PFSK-1 (cell line): ENCODE results near the gene SBSN.

Experiments
- POLR2AphosphoS5 ChIP-seq: IDR thresholded peaks from 2 replicates; pipeline ENCODE4 v1.6.1; 2012; ENCODE audit warnings: low read depth, mild to moderate bottlenecking, control low read depth, low read length, moderate library complexity
- TAF1 ChIP-seq: IDR thresholded peaks from 2 replicates; pipeline ENCODE4 v1.6.1; 2012; ENCODE audit warnings: low read length, control low read depth, borderline replicate concordance; ENCODE audit not compliant: insufficient read depth
- TF ChIP-seq, protein P1 (sequence below), 2 experiments: IDR thresholded peaks; 2 replicates each; pipeline versions ENCODE4 v1.6.1 to v1.8.0; 2011 to 2012; ENCODE audit warnings: low read depth in 2 of 2, low read length in 2 of 2, control low read depth in 1 of 2, inconsistent platforms in 1 of 2, mild to moderate bottlenecking in 1 of 2, moderate library complexity in 1 of 2; ENCODE audit not compliant: insufficient read depth in 1 of 2

DNA sequence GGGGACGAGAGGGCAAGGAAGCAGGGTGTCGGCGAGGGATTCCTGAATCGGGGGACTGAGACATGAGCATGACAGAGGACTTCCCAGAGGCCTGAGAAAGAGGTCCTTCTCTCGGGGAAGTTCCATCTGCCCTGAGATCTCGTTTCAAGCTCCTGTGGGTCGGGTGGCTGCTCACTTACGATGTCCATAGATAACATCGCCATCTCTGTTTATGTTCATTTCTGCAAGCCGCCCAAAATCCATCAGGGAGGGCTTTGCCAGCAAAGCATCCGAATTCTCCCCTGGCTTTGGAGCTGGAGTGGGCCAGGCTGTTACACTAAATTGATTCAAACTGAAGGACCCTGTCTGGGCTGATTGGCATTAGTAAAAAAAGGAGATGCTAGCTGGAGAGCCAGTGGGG is 20.6 kb downstream of the SBSN start:
- TF ChIP-seq POLR2AphosphoS5: no peak
- TF ChIP-seq, protein P1, sequence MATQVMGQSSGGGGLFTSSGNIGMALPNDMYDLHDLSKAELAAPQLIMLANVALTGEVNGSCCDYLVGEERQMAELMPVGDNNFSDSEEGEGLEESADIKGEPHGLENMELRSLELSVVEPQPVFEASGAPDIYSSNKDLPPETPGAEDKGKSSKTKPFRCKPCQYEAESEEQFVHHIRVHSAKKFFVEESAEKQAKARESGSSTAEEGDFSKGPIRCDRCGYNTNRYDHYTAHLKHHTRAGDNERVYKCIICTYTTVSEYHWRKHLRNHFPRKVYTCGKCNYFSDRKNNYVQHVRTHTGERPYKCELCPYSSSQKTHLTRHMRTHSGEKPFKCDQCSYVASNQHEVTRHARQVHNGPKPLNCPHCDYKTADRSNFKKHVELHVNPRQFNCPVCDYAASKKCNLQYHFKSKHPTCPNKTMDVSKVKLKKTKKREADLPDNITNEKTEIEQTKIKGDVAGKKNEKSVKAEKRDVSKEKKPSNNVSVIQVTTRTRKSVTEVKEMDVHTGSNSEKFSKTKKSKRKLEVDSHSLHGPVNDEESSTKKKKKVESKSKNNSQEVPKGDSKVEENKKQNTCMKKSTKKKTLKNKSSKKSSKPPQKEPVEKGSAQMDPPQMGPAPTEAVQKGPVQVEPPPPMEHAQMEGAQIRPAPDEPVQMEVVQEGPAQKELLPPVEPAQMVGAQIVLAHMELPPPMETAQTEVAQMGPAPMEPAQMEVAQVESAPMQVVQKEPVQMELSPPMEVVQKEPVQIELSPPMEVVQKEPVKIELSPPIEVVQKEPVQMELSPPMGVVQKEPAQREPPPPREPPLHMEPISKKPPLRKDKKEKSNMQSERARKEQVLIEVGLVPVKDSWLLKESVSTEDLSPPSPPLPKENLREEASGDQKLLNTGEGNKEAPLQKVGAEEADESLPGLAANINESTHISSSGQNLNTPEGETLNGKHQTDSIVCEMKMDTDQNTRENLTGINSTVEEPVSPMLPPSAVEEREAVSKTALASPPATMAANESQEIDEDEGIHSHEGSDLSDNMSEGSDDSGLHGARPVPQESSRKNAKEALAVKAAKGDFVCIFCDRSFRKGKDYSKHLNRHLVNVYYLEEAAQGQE (IDR thresholded peaks at IDR 0.05; ENCODE audit: insufficient read depth in 1 of 2, low read depth in 2 of 2, low read length in 2 of 2): no peak
- no peak for TF ChIP-seq TAF1
